M059J (cell line): ENCODE results near the gene MAGEA1. TPM values are rescaled to one million over a fixed set of nuclear protein-coding genes. Genes with fewer than 3 reads are reported as not detected.

Experiments
- total RNA-seq: library from RNA; depleted of rRNA; stranded (reverse); fragments of >200 nt; shearing (Covaris generic); gene quantifications from 2 replicates; pipeline ENCODE4 v1.2.3, GENCODE V29; 2014; rRNA removed

MAGEA1 gene
- total RNA-seq, 1 experiment from 2014 or later = 11.7 TPM

Other genes starting within 250 kb of the MAGEA1 start
- gene PNMA5, start 185.2 kb upstream of the MAGEA1 start, total RNA-seq = not detected in 2 replicates
- not detected in 2 replicates for gene PNMA3, start 122.8 kb upstream of the MAGEA1 start, total RNA-seq
- gene PNMA6A, start 106.8 kb upstream of the MAGEA1 start, total RNA-seq = not detected in 2 replicates
- not detected in 2 replicates for gene PNMA6F, start 142.5 kb downstream of the MAGEA1 start, total RNA-seq
- 9.3 and 14.0 TPM in 2 replicates for gene ZNF275, start 154.9 kb downstream of the MAGEA1 start, total RNA-seq
- gene PNMA6E, start 222.1 kb downstream of the MAGEA1 start, total RNA-seq = not detected in 2 replicates
- not detected in 2 replicates for gene ZFP92, start 232.2 kb downstream of the MAGEA1 start, total RNA-seq